Type B pancreatic cell (in vitro differentiated cells): ENCODE measurements around the gene EME1. TPM values are rescaled to one million over a fixed set of nuclear protein-coding genes. Genes with fewer than 3 reads are reported as not detected.

ENCODE experiments used
- DNase-seq: peaks from one replicate; pipeline ENCODE4 v3.0.0; 2021; ENCODE audit warnings: mixed read lengths; ENCODE audit not compliant: unreplicated experiment; ENCODE audit errors: extremely low spot score
- H3K27ac Mint-ChIP-seq: 2 replicates; pipeline ENCODE4 v1.8.0; 2021; ENCODE audit warnings: mild to moderate bottlenecking, mixed read lengths
- H3K27me3 Mint-ChIP-seq: 2 replicates; pipeline ENCODE4 v1.8.0; 2021; ENCODE audit warnings: mixed read lengths
- H3K36me3 Mint-ChIP-seq: 2 replicates; pipeline ENCODE4 v1.8.0; 2021; ENCODE audit warnings: mixed read lengths
- H3K4me1 Mint-ChIP-seq: one replicate; pipeline ENCODE4 v1.8.0; 2021; ENCODE audit warnings: mixed read lengths; ENCODE audit not compliant: unreplicated experiment
- H3K4me3 Mint-ChIP-seq: 2 replicates; pipeline ENCODE4 v1.8.0; 2021; ENCODE audit warnings: mild to moderate bottlenecking, mixed read lengths
- H3K9me3 Mint-ChIP-seq: 2 replicates; pipeline ENCODE4 v1.8.0; 2021; ENCODE audit warnings: mixed read lengths
- CTCF ChIP-seq: fragments of 200-600 bp; sonication (generic); conservative IDR thresholded peaks from 2 replicates; pipeline ENCODE4 v1.5.0; 2021; ENCODE audit warnings: antibody characterized with exemption, mild to moderate bottlenecking
- total RNA-seq: library from RNA; stranded (reverse); gene quantifications from 2 replicates; pipeline ENCODE4 v1.2.1, GENCODE V29; 2021; ENCODE audit warnings: low replicate concordance

Gene EME1
- total RNA-seq, 1 donor from 2014 or later, result 18.7 TPM

DNA sequence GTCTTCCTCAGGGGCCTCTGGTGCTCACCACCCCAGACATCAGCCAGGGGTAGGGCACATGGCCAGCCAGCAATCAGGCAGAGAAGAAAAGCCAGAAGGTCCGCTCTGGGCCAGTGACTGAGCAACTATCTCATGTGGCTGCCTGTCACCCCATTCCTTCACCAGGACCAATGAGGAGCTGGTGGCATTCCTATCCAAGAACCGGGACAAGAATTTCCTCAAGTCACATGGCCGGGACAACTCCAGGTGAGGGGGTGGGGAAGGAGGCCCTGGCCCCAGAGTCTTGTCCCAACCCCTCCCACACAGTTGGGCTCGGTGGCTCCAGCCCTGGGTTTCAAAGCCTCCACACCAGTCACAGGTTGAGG is 17.7 kb upstream of the EME1 start:
- H3K27ac Mint-ChIP-seq, result no peak overlapping the region
- peaks cover 5% of the 10 kb centered on the region for H3K4me1 Mint-ChIP-seq
- H3K9me3 Mint-ChIP-seq, result no peaks in the 10 kb centered on the region
- H3K4me3 Mint-ChIP-seq, result no peak overlapping the region
- H3K36me3 Mint-ChIP-seq, result peaks cover 12% of the 10 kb centered on the region
- DNase-seq, result no peak
- TF ChIP-seq CTCF, result no peak
- no peaks in the 10 kb centered on the region for H3K27me3 Mint-ChIP-seq

GRCh38 chr17:50355701-50356341 is 17.2 kb upstream of the EME1 start:
- Mint-ChIP-seq H3K27ac (no peak overlapping the region), H3K27me3 (no peaks in the 10 kb centered on the region), H3K9me3 (no peaks in the 10 kb centered on the region), H3K4me3 (no peak overlapping the region), H3K36me3 (peaks cover 12% of the 10 kb centered on the region), H3K4me1 (peaks cover 3% of the 10 kb centered on the region)
- no peak for DNase-seq
- TF ChIP-seq CTCF, result no peak

DNA sequence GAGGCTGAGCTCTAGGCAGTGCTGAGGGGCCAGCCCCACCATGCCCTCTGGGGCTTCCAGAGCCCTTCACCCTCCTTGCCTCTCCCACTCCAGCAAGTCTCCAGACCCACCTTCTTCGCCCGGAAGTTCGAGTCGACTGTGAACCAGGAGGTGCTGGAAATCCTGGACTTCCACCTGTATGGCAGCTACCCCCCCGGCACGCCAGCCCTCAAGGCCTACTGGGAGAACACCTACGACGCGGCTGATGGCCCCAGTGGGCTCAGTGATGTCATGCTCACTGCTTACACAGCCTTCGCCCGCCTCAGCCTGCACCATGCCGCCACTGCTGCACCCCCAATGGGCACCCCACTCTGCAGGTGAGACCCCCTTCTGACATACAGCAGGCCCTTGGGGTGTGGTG is 16.6 kb upstream of the EME1 start:
- Mint-ChIP-seq H3K9me3 (no peaks in the 10 kb centered on the region), H3K36me3 (peaks cover 12% of the 10 kb centered on the region), H3K4me1 (no peaks in the 10 kb centered on the region), H3K4me3 (no peak overlapping the region), H3K27ac (no peak overlapping the region), H3K27me3 (no peaks in the 10 kb centered on the region)
- TF ChIP-seq CTCF, result no peak
- DNase-seq, result no peak

DNA sequence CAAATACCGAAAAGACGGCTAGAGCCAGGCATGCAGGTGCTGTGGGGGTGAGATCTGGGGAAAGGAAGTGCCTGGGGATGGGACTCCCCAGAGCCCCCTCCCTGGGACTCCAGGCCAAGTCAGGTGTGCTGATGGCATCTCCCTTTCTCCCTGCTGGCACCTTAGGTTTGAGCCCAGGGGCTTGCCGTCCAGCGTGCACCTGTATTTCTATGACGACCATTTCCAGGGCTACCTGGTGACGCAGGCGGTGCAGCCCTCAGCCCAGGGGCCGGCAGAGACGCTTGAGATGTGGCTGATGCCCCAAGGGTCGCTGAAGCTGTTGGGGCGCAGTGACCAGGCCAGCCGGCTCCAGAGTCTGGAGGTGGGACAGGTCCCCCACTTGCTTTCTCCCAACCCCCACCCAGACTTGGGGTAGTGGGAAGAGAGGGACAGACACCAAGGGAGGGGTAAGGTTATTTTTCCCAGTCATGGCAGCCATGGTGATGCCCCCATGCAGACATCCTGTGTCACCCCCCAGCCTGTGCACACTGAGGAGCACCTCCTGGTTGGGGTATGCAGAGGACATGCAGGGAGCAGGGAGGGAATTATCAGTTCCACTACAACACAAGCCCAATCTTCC is 16.0 kb upstream of the EME1 start:
- Mint-ChIP-seq H3K9me3 (no peaks in the 10 kb centered on the region), H3K27me3 (no peaks in the 10 kb centered on the region), H3K36me3 (peaks cover 7% of the 10 kb centered on the region), H3K27ac (no peak overlapping the region), H3K4me3 (no peak overlapping the region), H3K4me1 (peaks cover 3% of the 10 kb centered on the region)
- DNase-seq, result no peak
- no peak for TF ChIP-seq CTCF

- H3K27me3 Mint-ChIP-seq, result no peaks in the 10 kb centered on the region
- TF ChIP-seq CTCF, result no peak
- H3K27ac Mint-ChIP-seq, result no peak overlapping the region
Observed at GRCh38 chr17:50358177-50358576, 14.9 kb upstream of the EME1 start.

More at GRCh38 chr17:50358177-50358576, 14.9 kb upstream of the EME1 start:
- H3K4me3 Mint-ChIP-seq, result no peak overlapping the region
- H3K9me3 Mint-ChIP-seq, result no peaks in the 10 kb centered on the region
- H3K36me3 Mint-ChIP-seq, result peaks cover 5% of the 10 kb centered on the region
- DNase-seq, result no peak
- H3K4me1 Mint-ChIP-seq, result peaks cover 9% of the 10 kb centered on the region
